Caki2 (cell line): Measurements from ENCODE around the gene NRL. TPM values are rescaled to one million over a fixed set of nuclear protein-coding genes. Genes with fewer than 3 reads are reported as not detected.

Source experiments
- DNase-seq: peaks from one replicate; pipeline ENCODE4 v3.0.0-alpha.2; 2015; ENCODE audit warnings: low read depth
- in situ Hi-C: cut with HindIII; loops from 2 replicates; pipeline ENCODE4 v1.10.0; 2016; ENCODE audit warnings: low sequenced_read_pairs, low pct_unique_long_range_greater_than_20kb, mixed read lengths
- total RNA-seq: library from RNA; depleted of rRNA; stranded (reverse); fragments of >200 nt; shearing (Covaris generic); gene quantifications from 2 replicates; pipeline ENCODE4 v1.2.3, GENCODE V29; 2014; ENCODE audit warnings: low replicate concordance; rRNA removed

The NRL gene
- 1.8 TPM in 1 of 2 replicates, not detected in the other for total RNA-seq

GRCh38 chr14:24114532-24115421 is at the start of gene NRL, which contains the start of gene DCAF11:
Gene NRL (minus strand): TSS chr14:24114949. CDS start chr14:24082848, 32,101 bp downstream.
Gene DCAF11 (plus strand): TSS chr14:24114777. CDS start chr14:24115595, 818 bp downstream.
- in situ Hi-C loops: no loop called here
- DNase-seq: peak; percentile 99

- in situ Hi-C loops: no loop called here
- no peak for DNase-seq
Observed at GRCh38 chr14:24162093-24162492, 47.3 kb upstream of the NRL start.

DNA sequence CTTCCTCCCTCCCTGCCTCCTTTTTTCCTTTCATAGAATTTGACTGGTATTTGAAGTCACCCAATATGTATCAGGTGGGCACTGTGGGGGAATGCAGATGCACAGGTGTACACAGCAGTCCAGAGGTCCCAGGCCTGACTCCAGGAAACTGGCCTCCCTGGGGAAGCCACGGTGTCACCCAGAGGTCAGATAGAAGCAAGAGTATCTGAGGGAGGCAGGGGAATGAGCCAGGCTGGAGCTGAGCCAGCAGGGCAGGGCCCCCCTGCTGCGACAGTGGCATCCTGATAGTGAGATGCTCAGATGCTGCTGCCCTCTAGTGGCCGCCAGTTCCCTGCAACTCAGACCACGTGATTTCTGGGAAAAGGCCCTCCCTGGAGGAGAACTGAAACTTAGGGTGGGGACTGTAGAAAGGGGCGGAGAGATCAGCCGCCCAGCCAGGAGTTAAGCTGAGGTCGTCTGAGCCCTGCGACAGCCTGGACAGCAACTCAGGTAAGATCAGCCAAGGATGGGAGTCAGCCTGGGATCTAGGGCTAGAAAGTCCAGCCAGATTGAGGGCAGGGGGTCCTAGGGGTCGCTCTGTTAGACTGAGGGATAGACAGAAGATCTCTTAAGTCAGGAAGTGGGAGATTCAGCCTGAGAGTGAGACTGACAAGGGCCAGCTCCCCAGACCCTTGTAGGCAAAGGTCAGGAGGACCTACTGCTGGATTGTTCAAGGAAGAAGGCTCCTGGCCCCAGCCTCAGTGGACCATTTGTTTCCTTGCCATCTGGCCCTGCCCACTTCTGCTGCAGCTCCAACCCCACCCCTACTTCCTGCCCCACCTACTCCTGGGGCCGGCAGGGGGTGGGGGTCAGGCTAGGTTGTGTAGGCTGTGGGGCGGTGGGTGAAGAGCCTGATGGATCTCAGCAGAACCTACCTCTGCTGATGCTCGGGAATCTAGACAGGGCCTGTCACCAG is 46.4 kb upstream of the NRL start, which contains the start of gene IRF9:
IRF9 (plus strand) TSS at position 416 of the 955 bp plus-strand sequence. CDS start 880 bp downstream, outside the sequence.
- in situ Hi-C loops: no loop called here

DNA sequence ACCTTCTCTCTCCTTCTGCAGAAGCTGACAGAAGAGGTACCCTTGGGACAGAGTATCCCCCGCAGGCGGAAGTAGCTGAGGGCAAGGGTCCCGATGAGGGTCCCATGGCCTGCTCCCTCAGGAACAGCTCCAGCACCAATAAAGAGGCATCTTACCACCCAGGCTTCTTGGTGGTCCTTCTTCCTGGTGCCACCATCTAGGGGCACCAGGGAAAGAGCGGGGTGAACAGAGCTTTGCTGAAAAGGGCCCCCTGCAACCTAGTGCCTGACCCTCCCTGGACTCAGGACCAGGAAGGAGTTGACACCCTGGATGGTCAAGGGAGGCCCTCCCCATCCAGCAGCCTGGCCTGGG is 45.7 kb upstream of the NRL start:
- no peak for DNase-seq
- in situ Hi-C loops: no loop called here

More for the DNA sequence above, 46.4 kb upstream of the NRL start, which contains the start of gene IRF9:
- DNase-seq: peak; percentile 95

GRCh38 chr14:24159777-24160498 is 45.2 kb upstream of the NRL start:
- DNase-seq: no peak
- in situ Hi-C loops: no loop called here

DNA sequence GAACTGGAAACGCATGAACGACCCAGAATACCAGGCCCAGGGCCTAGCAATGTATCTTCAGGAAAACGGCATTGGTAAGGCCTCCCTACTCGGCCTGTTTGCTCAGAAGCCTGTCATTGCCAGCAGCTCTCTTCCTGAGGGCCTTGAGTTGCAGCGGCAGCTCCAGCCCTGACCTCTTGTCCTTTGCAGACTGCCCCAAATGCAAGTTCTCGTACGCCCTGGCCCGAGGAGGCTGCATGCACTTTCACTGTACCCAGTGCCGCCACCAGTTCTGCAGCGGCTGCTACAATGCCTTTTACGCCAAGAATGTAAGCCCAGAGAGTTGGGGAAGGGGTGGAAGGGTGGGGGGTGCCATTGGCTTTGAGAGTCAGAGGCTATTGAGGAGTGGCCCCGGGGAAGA is 42.6 kb upstream of the NRL start:
- in situ Hi-C loops: no loop called here
- DNase-seq: no peak

DNA sequence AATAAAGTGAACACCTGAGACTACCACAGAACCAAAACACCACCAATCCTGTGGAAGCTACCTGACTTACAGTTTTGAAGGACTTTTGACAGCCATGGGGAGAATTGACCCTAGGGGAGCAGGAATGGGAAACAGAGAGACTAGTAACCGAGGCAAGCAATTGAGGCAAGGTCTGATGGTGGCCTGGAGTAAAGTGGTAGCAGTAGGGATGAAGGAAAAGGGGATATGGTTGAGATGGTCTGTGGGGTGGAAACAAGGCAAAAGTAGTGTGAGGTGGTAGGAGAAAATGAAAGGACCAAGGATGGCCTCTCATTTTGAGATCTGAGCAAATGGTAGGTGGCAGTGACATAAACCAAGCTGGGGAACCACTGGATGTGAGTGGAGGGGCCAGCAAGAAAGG is 42.1 kb upstream of the NRL start:
- no peak for DNase-seq
- in situ Hi-C loops: no loop called here

DNA sequence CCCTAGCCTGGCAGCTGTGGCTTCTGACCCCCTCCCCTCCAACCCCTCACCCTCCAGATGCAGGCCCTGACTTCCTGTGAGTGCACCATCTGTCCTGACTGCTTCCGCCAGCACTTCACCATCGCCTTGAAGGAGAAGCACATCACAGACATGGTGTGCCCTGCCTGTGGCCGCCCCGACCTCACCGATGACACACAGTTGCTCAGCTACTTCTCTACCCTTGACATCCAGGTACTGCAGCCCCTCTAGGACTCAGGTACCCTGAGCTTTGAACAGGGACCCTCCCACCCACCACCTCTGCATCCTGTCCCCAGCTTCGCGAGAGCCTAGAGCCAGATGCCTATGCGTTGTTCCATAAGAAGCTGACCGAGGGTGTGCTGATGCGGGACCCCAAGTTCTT is 40.4 kb upstream of the NRL start:
- DNase-seq: no peak
- in situ Hi-C loops: no loop called here

- in situ Hi-C loops: no loop called here
- DNase-seq: no peak
Observed at GRCh38 chr14:24151404-24152080, 36.8 kb upstream of the NRL start.

DNA sequence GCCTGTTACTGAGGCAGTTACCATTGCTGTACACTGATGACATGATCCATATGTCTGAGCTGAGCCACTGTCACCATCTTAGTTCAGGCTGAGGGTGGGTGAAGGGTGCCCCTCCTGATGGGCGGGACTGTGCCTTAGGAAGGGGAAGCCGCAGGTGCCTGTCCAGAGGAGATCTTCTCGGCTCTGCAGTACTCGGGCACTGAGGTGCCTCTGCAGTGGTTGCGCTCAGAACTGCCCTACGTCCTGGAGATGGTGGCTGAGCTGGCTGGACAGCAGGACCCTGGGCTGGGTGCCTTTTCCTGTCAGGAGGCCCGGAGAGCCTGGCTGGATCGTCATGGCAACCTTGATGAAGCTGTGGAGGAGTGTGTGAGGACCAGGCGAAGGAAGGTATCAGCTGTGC is 36.2 kb upstream of the NRL start:
- in situ Hi-C loops: no loop called here
- no peak for DNase-seq

- in situ Hi-C loops: no loop called here
- no peak for DNase-seq
Observed at GRCh38 chr14:24150567-24150966, 35.8 kb upstream of the NRL start.

GRCh38 chr14:24150061-24150460 is 35.3 kb upstream of the NRL start:
- DNase-seq: no peak
- in situ Hi-C loops: no loop called here

- in situ Hi-C loops: no loop called here
- DNase-seq: no peak
Observed at GRCh38 chr14:24149302-24149969, 34.7 kb upstream of the NRL start.

DNA sequence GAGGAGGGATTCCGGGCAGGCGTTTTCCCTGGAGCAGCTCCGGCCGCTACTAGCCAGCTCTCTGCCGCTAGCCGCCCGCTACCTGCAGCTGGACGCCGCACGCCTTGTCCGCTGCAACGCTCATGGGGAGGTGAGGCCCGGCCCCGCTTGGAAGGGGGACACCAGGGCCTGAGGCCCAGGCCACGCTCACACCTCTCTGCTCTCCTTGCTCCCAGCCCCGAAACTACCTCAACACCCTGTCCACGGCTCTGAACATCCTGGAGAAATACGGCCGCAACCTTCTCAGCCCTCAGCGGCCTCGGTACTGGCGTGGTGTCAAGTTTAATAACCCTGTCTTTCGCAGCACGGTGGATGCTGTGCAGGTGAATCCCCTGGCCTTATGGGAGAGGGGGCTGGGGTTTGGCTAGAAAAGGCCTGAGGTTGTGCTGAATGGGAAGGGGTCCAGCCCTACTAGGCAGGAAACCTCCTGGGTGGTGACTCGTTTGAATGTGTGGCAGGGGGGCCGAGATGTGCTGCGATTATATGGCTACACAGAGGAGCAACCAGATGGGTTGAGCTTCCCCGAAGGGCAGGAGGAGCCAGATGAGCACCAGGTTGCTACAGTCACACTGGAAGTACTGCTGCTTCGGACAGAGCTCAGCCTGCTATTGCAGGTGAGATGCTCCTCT is 33.1 kb upstream of the NRL start:
- DNase-seq: no peak
- in situ Hi-C loops: no loop called here

DNA sequence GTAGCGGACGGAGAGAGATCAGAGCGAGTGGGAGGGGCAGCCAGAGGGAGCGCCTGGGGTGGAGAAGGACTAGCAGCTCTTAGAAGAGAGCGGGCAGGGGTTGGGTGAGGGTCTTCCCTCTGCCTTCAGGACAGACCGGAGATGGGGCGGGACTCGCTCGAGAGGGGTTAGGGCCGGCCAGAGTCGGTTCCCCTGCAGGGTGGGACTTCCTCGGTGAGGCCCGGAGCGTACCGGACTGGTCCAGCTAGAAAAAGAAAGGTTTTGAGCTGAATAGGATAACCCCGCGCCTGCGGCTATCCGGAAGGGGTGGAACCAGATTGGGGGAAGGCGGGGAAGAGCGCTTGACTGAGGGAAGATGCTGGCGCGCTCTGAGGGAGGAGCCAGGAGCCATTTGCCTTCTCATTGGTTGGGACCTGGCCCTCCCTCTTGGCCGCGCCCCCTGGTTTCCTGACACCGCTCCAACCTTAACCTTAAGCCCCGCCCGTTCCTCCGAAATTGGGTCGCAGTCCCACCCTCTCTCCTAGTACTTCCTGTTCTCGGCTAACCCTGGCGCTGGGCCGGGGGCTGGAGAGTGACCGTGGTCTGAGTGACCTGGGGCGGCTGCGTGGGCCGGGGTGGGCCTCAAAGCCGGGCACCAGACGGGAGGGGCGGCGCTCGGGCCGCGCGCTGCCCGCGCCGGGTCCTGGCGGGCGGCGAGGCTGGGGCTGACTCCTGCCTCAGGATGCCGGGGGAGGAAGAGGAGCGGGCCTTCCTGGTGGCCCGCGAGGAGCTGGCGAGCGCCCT is 32.4 kb upstream of the NRL start, which contains the start of gene RNF31:
RNF31 (plus strand) TSS at position 521 of the 783 bp plus-strand sequence; CDS start at position 722, 201 bp downstream.
- peak; percentile 94 for DNase-seq
- in situ Hi-C loops: no loop called here

DNA sequence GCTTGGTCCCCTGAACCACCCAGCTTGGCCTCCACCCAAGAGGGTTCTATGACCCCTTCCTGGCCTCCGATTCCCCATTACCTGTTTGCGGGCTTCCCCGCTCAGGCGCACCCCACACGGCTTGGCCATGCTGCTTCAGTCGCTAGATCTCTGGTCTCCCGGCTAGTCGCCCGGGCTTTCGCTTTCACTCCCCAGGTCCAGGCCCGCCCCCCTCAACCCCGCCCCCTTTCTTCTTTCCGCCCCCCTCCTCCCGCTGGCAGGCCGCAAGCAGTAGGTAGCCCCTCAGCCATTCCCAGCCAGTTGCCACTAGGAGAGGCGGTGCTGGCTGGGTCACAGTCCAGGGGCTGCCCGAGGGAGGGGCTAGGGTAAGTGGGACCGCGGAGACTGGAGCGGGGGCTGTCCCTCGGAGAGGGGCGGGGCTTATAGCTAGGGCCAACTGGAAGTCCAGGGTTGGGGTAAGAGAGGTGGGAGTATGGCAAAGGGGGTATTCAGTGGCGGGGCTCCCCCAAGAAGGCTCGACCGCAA is 31.8 kb upstream of the NRL start, which contains the start of gene PSME2:
PSME2 (minus strand) TSS at position 158 of the 525 bp plus-strand sequence; CDS start at position 129, 29 bp downstream.
- in situ Hi-C loops: no loop called here
- peak; percentile 95 for DNase-seq
